Measurements from ENCODE around the gene CYB561. TPM values are rescaled to one million over a fixed set of nuclear protein-coding genes. Genes with fewer than 3 reads are reported as not detected.
A peak's percentile ranks its signal among the peaks of the same experiment; 100 is the strongest.

The CYB561 gene
- total and polyA plus RNA-seq, 2 of the 4 experiments (the other 2 are of a cell fraction) = 2.5 to 3.0 TPM

DNA sequence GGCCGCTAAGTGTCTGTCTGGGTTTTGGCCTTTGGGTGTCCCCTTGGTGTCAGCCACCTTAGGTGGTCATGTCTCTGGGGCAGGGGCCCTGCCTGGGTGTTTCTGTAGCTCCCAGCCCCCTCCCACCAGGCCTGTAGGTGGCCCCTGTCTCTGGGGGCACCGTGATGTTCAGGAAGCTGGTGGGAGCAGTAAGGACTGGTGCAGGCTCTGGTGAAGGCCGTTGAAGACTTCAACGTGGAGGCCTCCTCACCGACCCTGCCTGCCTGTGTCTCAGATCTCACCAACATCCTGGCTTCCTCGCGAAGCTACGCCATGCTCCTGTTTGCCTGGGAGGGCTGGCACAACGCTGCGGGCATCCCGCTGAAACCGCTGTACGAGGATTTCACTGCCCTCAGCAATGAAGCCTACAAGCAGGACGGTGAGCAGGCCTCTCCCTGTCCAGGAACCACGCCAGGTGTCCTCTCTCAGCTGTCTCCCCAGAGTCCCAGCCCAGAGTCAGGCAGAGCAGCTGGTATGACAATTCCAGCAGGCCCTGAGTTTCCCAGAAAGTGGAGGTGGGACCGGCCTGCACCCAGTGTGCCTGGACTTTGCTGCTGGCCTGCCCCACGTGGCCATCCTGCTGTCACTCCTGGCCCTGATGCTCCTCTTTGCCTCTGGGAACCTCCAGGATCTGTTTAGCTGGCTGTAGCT lies 33.5 kb upstream of the CYB561 start (continued):
- TF ChIP-seq RAD21 (IDR thresholded peaks at IDR 0.05; ENCODE audit: low read length) = no peak

DNA sequence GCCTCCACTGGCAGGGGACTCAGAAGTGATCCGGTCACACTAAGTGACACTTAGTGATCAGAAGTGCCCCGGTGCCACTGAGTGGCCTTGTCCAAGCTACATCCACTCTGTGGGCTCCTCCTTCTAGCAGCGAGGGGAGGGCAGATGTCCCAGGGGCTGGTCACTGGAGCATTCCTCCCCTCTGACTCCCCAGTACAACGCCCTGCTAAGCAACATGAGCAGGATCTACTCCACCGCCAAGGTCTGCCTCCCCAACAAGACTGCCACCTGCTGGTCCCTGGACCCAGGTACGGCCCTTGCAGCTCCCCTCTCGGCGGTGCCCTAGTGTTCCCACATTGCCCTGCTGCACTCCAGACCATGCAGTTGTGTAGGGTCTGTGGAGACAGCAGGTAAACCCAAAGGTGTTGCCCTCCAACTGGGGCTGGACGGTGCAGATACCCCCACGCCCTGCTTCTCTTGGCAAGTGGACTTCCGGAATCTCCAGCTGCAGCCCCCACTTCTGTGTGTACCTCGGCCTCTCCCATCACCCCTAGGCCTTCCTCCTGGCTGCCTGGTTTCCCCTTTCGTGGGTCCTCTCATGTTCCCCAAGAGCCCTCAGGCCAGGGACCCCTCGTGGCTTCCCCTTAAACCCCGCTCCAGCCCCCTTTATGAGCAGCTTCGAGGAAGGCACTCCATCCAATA lies 32.8 kb upstream of the CYB561 start:
- TF ChIP-seq RFX5 (IDR thresholded peaks at IDR 0.05; ENCODE audit: low read depth, low read length) (no peak), MAZ (IDR thresholded peaks at IDR 0.05; ENCODE audit: borderline replicate concordance, low read depth, low read length) (peak; percentile 65; the same call in 1 of the 2 replicates), FOS (IDR thresholded peaks at IDR 0.05; ENCODE audit: low read depth, low read length) (0 out of 2 replicates have a peak, but pooled peaks have one; percentile 17), SMC3 (IDR thresholded peaks at IDR 0.05; ENCODE audit: low read depth, low read length) (peak; percentile 91), RAD21 (IDR thresholded peaks at IDR 0.05; ENCODE audit: low read length) (peak; percentile 87), CHD1 (IDR thresholded peaks at IDR 0.05; ENCODE audit: low read depth, low read length) (no peak)
- TF ChIP-seq, protein P1, sequence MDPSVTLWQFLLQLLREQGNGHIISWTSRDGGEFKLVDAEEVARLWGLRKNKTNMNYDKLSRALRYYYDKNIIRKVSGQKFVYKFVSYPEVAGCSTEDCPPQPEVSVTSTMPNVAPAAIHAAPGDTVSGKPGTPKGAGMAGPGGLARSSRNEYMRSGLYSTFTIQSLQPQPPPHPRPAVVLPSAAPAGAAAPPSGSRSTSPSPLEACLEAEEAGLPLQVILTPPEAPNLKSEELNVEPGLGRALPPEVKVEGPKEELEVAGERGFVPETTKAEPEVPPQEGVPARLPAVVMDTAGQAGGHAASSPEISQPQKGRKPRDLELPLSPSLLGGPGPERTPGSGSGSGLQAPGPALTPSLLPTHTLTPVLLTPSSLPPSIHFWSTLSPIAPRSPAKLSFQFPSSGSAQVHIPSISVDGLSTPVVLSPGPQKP (IDR thresholded peaks at IDR 0.05; ENCODE audit: borderline replicate concordance, low read depth, low read length) = no peak
- TF ChIP-seq, protein P2, sequence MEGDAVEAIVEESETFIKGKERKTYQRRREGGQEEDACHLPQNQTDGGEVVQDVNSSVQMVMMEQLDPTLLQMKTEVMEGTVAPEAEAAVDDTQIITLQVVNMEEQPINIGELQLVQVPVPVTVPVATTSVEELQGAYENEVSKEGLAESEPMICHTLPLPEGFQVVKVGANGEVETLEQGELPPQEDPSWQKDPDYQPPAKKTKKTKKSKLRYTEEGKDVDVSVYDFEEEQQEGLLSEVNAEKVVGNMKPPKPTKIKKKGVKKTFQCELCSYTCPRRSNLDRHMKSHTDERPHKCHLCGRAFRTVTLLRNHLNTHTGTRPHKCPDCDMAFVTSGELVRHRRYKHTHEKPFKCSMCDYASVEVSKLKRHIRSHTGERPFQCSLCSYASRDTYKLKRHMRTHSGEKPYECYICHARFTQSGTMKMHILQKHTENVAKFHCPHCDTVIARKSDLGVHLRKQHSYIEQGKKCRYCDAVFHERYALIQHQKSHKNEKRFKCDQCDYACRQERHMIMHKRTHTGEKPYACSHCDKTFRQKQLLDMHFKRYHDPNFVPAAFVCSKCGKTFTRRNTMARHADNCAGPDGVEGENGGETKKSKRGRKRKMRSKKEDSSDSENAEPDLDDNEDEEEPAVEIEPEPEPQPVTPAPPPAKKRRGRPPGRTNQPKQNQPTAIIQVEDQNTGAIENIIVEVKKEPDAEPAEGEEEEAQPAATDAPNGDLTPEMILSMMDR (conservative IDR thresholded peaks at IDR 0.05; ENCODE audit: low read depth, low read length) = peak; percentile 89
- Histone ChIP-seq H3K79me1 (ENCODE audit: low read depth in 1 of 2, low read length in 2 of 2) (no peaks in the 10 kb centered on the region), H4K5ac (ENCODE audit: low read depth, low read length) (no peak overlapping the region), H3K4me3 (ENCODE audit: insufficient read depth, low read depth, low read length) (no peak overlapping the region), H3K27ac (ENCODE audit: insufficient read depth, low read length) (no peak overlapping the region), H3K9ac (ENCODE audit: low read depth, low read length) (no peak overlapping the region), H3K18ac (ENCODE audit: low read depth, low read length) (no peak overlapping the region), H3K4me2 (ENCODE audit: low read depth, low read length) (no peak overlapping the region), H3K14ac (replicated peaks; ENCODE audit: low read depth, low read length) (peak overlapping the region; percentile 51; the same call in 1 of the 2 replicates), H2BK120ac (ENCODE audit: low read depth, low read length) (peak overlapping the region; percentile 76), H2BK15ac (ENCODE audit: low read depth, low read length) (peak overlapping the region; percentile 74; the same call in 2 of the 3 replicates), H2AK5ac (ENCODE audit: low read depth, low read length) (peak overlapping the region; percentile 76), H2BK5ac (ENCODE audit: low read depth, low read length, poor library complexity, severe bottlenecking) (no peak overlapping the region), H2BK20ac (ENCODE audit: low read depth, low read length) (peak overlapping the region; percentile 80; the same call in 1 of the 2 replicates), H3K9me3 (ENCODE audit: control insufficient read depth, insufficient read depth, low read length) (no peaks in the 10 kb centered on the region), H2AFZ (replicated peaks; ENCODE audit: low read length, poor library complexity) (peak overlapping the region; percentile 90), H4K8ac (ENCODE audit: low read depth in 2 of 2, low read length in 2 of 2) (peak overlapping the region in 1 of 2 experiments; percentile 72; a peak in 2 of 4 replicates), H3K23ac (ENCODE audit: low read depth, low read length) (no peak overlapping the region), H3K56ac (ENCODE audit: extremely low read depth, insufficient read depth, low read length) (no peak overlapping the region), H2AK9ac (replicated peaks; ENCODE audit: low read depth, low read length, poor library complexity) (peak overlapping the region; percentile 96), H3K9me1 (ENCODE audit: insufficient read depth, low read length) (peaks cover 3% of the 10 kb centered on the region; the same call in 1 of the 2 replicates), H4K91ac (ENCODE audit: insufficient read depth, low read depth, low read length) (peak overlapping the region; percentile 22; the same call in 1 of the 2 replicates), H3K27me3 (ENCODE audit: control insufficient read depth, insufficient read depth, low read length) (peaks cover 11% of the 10 kb centered on the region), H3K36me3 (ENCODE audit: control insufficient read depth, insufficient read depth, low read length) (no peaks in the 10 kb centered on the region), H3K4me1 (ENCODE audit: control insufficient read depth, insufficient read depth, low read length) (peaks cover 11% of the 10 kb centered on the region), H3K4ac (ENCODE audit: low read depth, low read length) (peak overlapping the region; percentile 74), H4K20me1 (ENCODE audit: insufficient read depth, low read length) (no peaks in the 10 kb centered on the region)
- peak; percentile 92 for DNase-seq
- 71% methylated on average over 9 of the region's 16 CpGs; no CpG with 5 or more reads in 1 of the 2 experiments for WGBS, 2 experiments (ENCODE audit: extremely low coverage in 2 of 2, insufficient read length in 1 of 2)
- ATAC-seq (ENCODE audit: low read depth) = peak; percentile 87
- ChIA-PET POLR2A (ENCODE audit: unreplicated experiment) (no interaction called here), CTCF (interaction anchor here (0.6 to 3.3 kb wide), 9 partner anchors 13 to 133 kb away, joined by 3 to 24 read pairs (median 4); no protein-coding TSS in a partner anchor)
- in situ Hi-C loops (cut with MboI; ENCODE audit: low sequenced_read_pairs) (no loop called here), intact Hi-C loops (cut with micrococcal nuclease) (loop anchor here (1.0 to 2.0 kb wide), 2 partner anchors 46 to 54 kb away; no protein-coding TSS in a partner anchor), dilution Hi-C loops (cut with HindIII; ENCODE audit: low sequenced_read_pairs, unreplicated experiment) (no loop called here)
- no TSS peak for BruUV-seq (replicated peaks)

Measured in IMR-90 (cell line).